HG02840 (cell line): ENCODE measurements around the gene C15orf39.
"Not testable (repeated sequence)": the region's sequence is repeated elsewhere in the genome, so short reads cannot be mapped to it uniquely, and the experiment has no call there.

Experiments used
- ATAC-seq: cut with Tn5 transposase; IDR thresholded peaks from one replicate; pipeline ENCODE4 v1.9.1; 2021; ENCODE audit warnings: mild to moderate bottlenecking, moderate library complexity, moderate number of reproducible peaks; ENCODE audit not compliant: unreplicated experiment, low FRiP score

C15orf39 gene

GRCh38 chr15:75209289-75209676 lies 7.6 kb downstream of the C15orf39 start:
- ATAC-seq = no peak

- no peak for ATAC-seq
Measured at GRCh38 chr15:75210811-75211230, 9.1 kb downstream of the C15orf39 start.

GRCh38 chr15:75211436-75212199 lies 9.9 kb downstream of the C15orf39 start:
- ATAC-seq = no peak

GRCh38 chr15:75212200-75212858 lies 10.6 kb downstream of the C15orf39 start:
- ATAC-seq = no peak

GRCh38 chr15:75213212-75213767 lies 11.6 kb downstream of the C15orf39 start:
- no peak for ATAC-seq

- ATAC-seq = no peak
Measured at GRCh38 chr15:75213768-75214221, 12.1 kb downstream of the C15orf39 start.

GRCh38 chr15:75214293-75215096 lies 12.8 kb downstream of the C15orf39 start:
- no peak for ATAC-seq

GRCh38 chr15:75215107-75216004 lies 13.7 kb downstream of the C15orf39 start:
- no peak for ATAC-seq

GRCh38 chr15:75217012-75217411 lies 15.3 kb downstream of the C15orf39 start:
- ATAC-seq = no peak

GRCh38 chr15:75217574-75217973 lies 15.9 kb downstream of the C15orf39 start:
- not testable (repeated sequence) for ATAC-seq

GRCh38 chr15:75219507-75219929 lies 17.8 kb downstream of the C15orf39 start:
- not testable (repeated sequence) for ATAC-seq

- ATAC-seq = no peak
Measured at GRCh38 chr15:75223688-75224087, 22.0 kb downstream of the C15orf39 start.

GRCh38 chr15:75224281-75224680 lies 22.6 kb downstream of the C15orf39 start:
- no peak for ATAC-seq

- not testable (repeated sequence) for ATAC-seq
Measured at GRCh38 chr15:75225102-75225836, 23.6 kb downstream of the C15orf39 start.

GRCh38 chr15:75225951-75226732 lies 24.5 kb downstream of the C15orf39 start:
- no peak for ATAC-seq

GRCh38 chr15:75227112-75227511 lies 25.4 kb downstream of the C15orf39 start:
- not testable (repeated sequence) for ATAC-seq

GRCh38 chr15:75227663-75228280 lies 26.1 kb downstream of the C15orf39 start:
- ATAC-seq = no peak

- ATAC-seq = no peak
Measured at GRCh38 chr15:75228787-75229186, 27.1 kb downstream of the C15orf39 start.
